SKM-1 (cell line): ENCODE results near the gene TMEM87B.

Experiments used
- DNase-seq: peaks from one replicate; lab custom pipeline; 2025; ENCODE audit not compliant: unreplicated experiment; lab: John Stamatoyannopoulos, UW

Gene TMEM87B

GRCh38 chr2:112164876-112165275, 109.8 kb downstream of the TMEM87B start:
- no peak for DNase-seq

- no peak for DNase-seq
These were observed 110.2 kb downstream of the TMEM87B start for GRCh38 chr2:112165296-112165695.

GRCh38 chr2:112166806-112167499, 111.9 kb downstream of the TMEM87B start:
- DNase-seq: no peak

- no peak for DNase-seq
These were observed 113.5 kb downstream of the TMEM87B start for GRCh38 chr2:112168422-112169124.
